ENCODE measurements around the gene GIMAP4. TPM values are rescaled to one million over a fixed set of nuclear protein-coding genes. Genes with fewer than 3 reads are reported as not detected.

The GIMAP4 gene
- total RNA-seq, 1 donor, result not detected

DNA sequence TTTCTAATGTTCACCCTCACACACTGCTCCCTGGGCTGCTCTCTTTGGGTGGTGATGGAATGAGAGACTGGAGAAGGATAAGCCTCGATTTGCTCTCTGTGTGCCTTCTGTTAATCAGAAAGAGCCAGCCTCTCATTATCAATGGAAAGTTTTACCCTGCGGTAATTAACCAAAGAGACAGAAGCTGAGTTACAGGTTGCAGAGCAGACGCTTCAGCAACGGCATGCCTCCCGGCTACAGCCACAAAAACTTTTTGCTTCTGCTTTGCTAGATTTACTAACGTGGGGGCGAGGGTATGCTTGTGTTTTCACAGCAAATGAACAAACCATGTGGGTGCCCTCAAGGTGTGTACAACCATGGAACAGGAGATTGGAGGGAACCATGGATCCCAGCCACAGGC is 18.0 kb downstream of the GIMAP4 start:
- Histone ChIP-seq H3K79me2 (ENCODE audit: insufficient read depth, low read length) (no peaks in the 10 kb centered on the region), H3K27me3 (ENCODE audit: insufficient read depth, low read length) (no peaks in the 10 kb centered on the region), H3K27ac (ENCODE audit: low read depth, low read length) (no peak overlapping the region), H2AFZ (ENCODE audit: low read length) (no peak overlapping the region), H3K4me3 (ENCODE audit: insufficient read depth, low read length) (no peak overlapping the region), H4K20me1 (ENCODE audit: insufficient read depth, low read length) (no peaks in the 10 kb centered on the region), H3K9me3 (ENCODE audit: low read depth, low read length) (no peaks in the 10 kb centered on the region), H3K4me1 (ENCODE audit: insufficient read depth, low read length) (no peaks in the 10 kb centered on the region), H3K4me2 (ENCODE audit: insufficient read depth, low read length) (no peak overlapping the region), H3K36me3 (ENCODE audit: insufficient read depth, low read length) (no peaks in the 10 kb centered on the region)
- DNase-seq (ENCODE audit: insufficient read length, low spot score, missing footprints), result no peak
- no peak for TF ChIP-seq CTCF (IDR thresholded peaks at IDR 0.05; ENCODE audit: extremely low read depth, low read depth, low read length)

GRCh38 chr7:150586068-150586784 is 19.0 kb downstream of the GIMAP4 start:
- no peak for DNase-seq (ENCODE audit: insufficient read length, low spot score, missing footprints)
- H3K79me2 ChIP-seq (ENCODE audit: insufficient read depth, low read length), result no peaks in the 10 kb centered on the region
- H2AFZ ChIP-seq (ENCODE audit: low read length), result no peak overlapping the region
- H3K4me1 ChIP-seq (ENCODE audit: insufficient read depth, low read length), result no peaks in the 10 kb centered on the region
- no peaks in the 10 kb centered on the region for H3K27me3 ChIP-seq (ENCODE audit: insufficient read depth, low read length)
- no peak for TF ChIP-seq CTCF (IDR thresholded peaks at IDR 0.05; ENCODE audit: extremely low read depth, low read depth, low read length)
- H4K20me1 ChIP-seq (ENCODE audit: insufficient read depth, low read length), result no peaks in the 10 kb centered on the region
- H3K36me3 ChIP-seq (ENCODE audit: insufficient read depth, low read length), result no peaks in the 10 kb centered on the region
- no peaks in the 10 kb centered on the region for H3K9me3 ChIP-seq (ENCODE audit: low read depth, low read length)
- no peak overlapping the region for H3K27ac ChIP-seq (ENCODE audit: low read depth, low read length)
- H3K4me3 ChIP-seq (ENCODE audit: insufficient read depth, low read length), result no peak overlapping the region
- no peak overlapping the region for H3K4me2 ChIP-seq (ENCODE audit: insufficient read depth, low read length)

DNA sequence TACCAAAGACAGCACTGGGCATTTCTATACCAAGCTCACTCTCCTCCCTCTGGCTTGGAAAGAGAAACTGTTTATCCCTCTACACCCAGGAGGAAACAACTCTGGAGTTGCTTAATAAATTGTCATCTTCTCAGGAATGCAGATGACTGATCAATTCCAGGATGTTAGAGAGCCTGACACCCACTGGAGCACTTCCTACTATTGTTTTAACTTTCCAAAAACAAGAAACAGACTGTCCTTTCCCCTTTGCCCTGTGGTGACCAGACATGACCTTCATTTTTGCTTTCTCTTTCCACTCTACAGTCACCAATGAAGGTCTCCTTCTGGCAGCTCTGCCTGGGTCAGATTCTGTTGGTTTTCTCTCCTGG is 19.6 kb downstream of the GIMAP4 start:
- Histone ChIP-seq H4K20me1 (ENCODE audit: insufficient read depth, low read length) (no peaks in the 10 kb centered on the region), H3K4me3 (ENCODE audit: insufficient read depth, low read length) (no peak overlapping the region), H3K79me2 (ENCODE audit: insufficient read depth, low read length) (no peaks in the 10 kb centered on the region), H3K27ac (ENCODE audit: low read depth, low read length) (no peak overlapping the region), H3K27me3 (ENCODE audit: insufficient read depth, low read length) (no peaks in the 10 kb centered on the region), H3K4me2 (ENCODE audit: insufficient read depth, low read length) (no peak overlapping the region), H3K9me3 (ENCODE audit: low read depth, low read length) (no peaks in the 10 kb centered on the region), H3K36me3 (ENCODE audit: insufficient read depth, low read length) (no peaks in the 10 kb centered on the region), H3K4me1 (ENCODE audit: insufficient read depth, low read length) (no peaks in the 10 kb centered on the region), H2AFZ (ENCODE audit: low read length) (no peak overlapping the region)
- no peak for TF ChIP-seq CTCF (IDR thresholded peaks at IDR 0.05; ENCODE audit: extremely low read depth, low read depth, low read length)
- no peak for DNase-seq (ENCODE audit: insufficient read length, low spot score, missing footprints)

DNA sequence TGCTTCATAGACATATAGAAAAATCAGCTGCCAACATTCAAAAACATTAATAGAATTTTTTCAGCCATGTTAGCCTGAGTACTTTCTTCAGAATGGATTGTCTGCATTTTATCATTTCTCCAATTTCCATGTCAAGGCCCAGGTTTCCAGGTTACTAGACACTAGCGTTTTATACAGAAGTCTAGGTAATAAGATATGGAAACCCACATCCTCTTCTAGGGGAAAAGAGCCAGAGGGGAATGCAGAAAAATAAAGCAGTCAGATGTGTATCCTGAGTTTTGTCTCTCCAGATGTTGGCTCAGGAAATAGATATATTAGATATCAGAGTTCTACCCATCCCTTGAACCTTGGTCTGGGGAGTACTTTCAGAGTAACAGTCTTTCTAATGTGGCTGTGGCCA is 20.4 kb downstream of the GIMAP4 start:
- Histone ChIP-seq H3K4me2 (ENCODE audit: insufficient read depth, low read length) (no peak overlapping the region), H3K27me3 (ENCODE audit: insufficient read depth, low read length) (no peaks in the 10 kb centered on the region), H3K27ac (ENCODE audit: low read depth, low read length) (no peak overlapping the region), H3K4me1 (ENCODE audit: insufficient read depth, low read length) (no peaks in the 10 kb centered on the region), H3K9me3 (ENCODE audit: low read depth, low read length) (no peaks in the 10 kb centered on the region), H3K4me3 (ENCODE audit: insufficient read depth, low read length) (no peak overlapping the region), H4K20me1 (ENCODE audit: insufficient read depth, low read length) (no peaks in the 10 kb centered on the region), H3K79me2 (ENCODE audit: insufficient read depth, low read length) (no peaks in the 10 kb centered on the region), H3K36me3 (ENCODE audit: insufficient read depth, low read length) (no peaks in the 10 kb centered on the region), H2AFZ (ENCODE audit: low read length) (no peak overlapping the region)
- TF ChIP-seq CTCF (IDR thresholded peaks at IDR 0.05; ENCODE audit: extremely low read depth, low read depth, low read length), result no peak
- DNase-seq (ENCODE audit: insufficient read length, low spot score, missing footprints), result no peak

Measured in osteoblast (primary cell).